Small intestine (tissue), 7 donors: ENCODE measurements around the gene DIDO1. TPM values are rescaled to one million over a fixed set of nuclear protein-coding genes. Genes with fewer than 3 reads are reported as not detected.
"Not testable (repeated sequence)": the region's sequence is repeated elsewhere in the genome, so short reads cannot be mapped to it uniquely, and the experiment has no call there.

Experiments used
- DNase-seq, 2 donors: peaks; one replicate each; pipeline versions ENCODE4 v3.0.0 to v3.0.0-alpha.2; 2013
- FAIRE-seq: peaks from 2 replicates; lab custom pipeline; 2012; peaks lifted over from hg19 to GRCh38; lab: Jason Lieb, UNC
- H3K27ac ChIP-seq, 3 donors: one replicate each; pipeline ENCODE4 v1.5.1; 2013; ENCODE audit warnings: low read length in 2 of 3, mild to moderate bottlenecking in 2 of 3, control low read depth in 1 of 3, inconsistent platforms in 1 of 3, low read depth in 1 of 3, moderate library complexity in 1 of 3
- H3K27me3 ChIP-seq, 3 donors: one replicate each; pipeline ENCODE4 v1.6.1; 2013; ENCODE audit warnings: low read length in 3 of 3, inconsistent platforms in 1 of 3; ENCODE audit not compliant: control insufficient read depth in 3 of 3, insufficient read depth in 3 of 3
- H3K36me3 ChIP-seq, 3 donors: one replicate each; pipeline ENCODE4 v1.6.1; 2013; ENCODE audit warnings: low read length in 3 of 3, inconsistent platforms in 1 of 3, low read depth in 1 of 3, mild to moderate bottlenecking in 1 of 3, moderate library complexity in 1 of 3; ENCODE audit not compliant: control insufficient read depth in 3 of 3, insufficient read depth in 2 of 3
- H3K4me1 ChIP-seq, 3 donors: one replicate each; pipeline ENCODE4 v1.6.1; 2013; ENCODE audit warnings: low read length in 2 of 3, inconsistent platforms in 1 of 3, low read depth in 1 of 3, mild to moderate bottlenecking in 1 of 3, moderate library complexity in 1 of 3; ENCODE audit not compliant: control insufficient read depth in 3 of 3, insufficient read depth in 2 of 3
- H3K4me3 ChIP-seq, 3 donors: one replicate each; pipeline ENCODE4 v1.5.1; 2013; ENCODE audit warnings: low read length in 3 of 3, control low read depth in 1 of 3, inconsistent platforms in 1 of 3, low read depth in 1 of 3, mild to moderate bottlenecking in 1 of 3, moderate library complexity in 1 of 3
- H3K9me3 ChIP-seq, 2 donors: one replicate each; pipeline ENCODE4 v1.6.1; 2013; ENCODE audit warnings: low read depth in 1 of 2, low read length in 1 of 2; ENCODE audit not compliant: control insufficient read depth in 2 of 2, insufficient read depth in 1 of 2
- WGBS, 3 donors: extraction: QIAGEN DNeasy Blood & Tissue Kit; methylation state at CpG; one replicate each; pipeline ENCODE4 v1.1.7; 2013; 5-methylcytosine and 5-hydroxymethylcytosine counted together
- polyA plus RNA-seq, 4 donors: library from polyadenylated mRNA; stranded (reverse) in 3 of 4; unstranded in 1 of 4; fragments of 200-250 nt in 3 of 4; fragments of 120-200 nt in 1 of 4; gene quantifications; one replicate each; pipeline versions ENCODE4 v1.2.1 to v1.2.3, GENCODE V29; 2013
- donor health status: healthy with polysubstance abuse.
- donor health status: control.
- donor health status: control.
- donor health status: Bipolar disorder and iron deficiency.
- donor health status: healthy.

DIDO1 gene
- polyA plus RNA-seq, 4 donors, result 11.6 to 49.4 (median 15.7) TPM

DNA sequence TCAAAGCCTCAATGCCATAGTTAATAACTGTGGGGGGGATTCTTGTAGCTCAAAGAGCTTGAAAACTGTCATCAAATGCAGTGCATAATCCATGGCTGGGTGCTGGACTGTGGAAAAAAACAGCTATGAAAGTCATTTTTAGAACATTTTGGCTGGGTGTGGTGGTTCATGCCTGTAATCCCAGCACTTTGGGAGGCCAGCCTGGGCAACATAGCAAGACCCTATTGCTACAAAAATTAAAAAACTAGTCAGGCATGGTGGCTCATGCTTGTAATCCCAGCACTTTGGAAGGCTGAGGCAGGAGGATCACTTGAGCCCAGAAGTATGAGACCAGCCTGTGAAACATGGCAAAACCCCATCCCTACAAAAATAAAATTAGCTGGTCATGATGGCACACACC, 76.9 kb downstream of the DIDO1 start:
- FAIRE-seq, result no peak
- no peak for DNase-seq

DNA sequence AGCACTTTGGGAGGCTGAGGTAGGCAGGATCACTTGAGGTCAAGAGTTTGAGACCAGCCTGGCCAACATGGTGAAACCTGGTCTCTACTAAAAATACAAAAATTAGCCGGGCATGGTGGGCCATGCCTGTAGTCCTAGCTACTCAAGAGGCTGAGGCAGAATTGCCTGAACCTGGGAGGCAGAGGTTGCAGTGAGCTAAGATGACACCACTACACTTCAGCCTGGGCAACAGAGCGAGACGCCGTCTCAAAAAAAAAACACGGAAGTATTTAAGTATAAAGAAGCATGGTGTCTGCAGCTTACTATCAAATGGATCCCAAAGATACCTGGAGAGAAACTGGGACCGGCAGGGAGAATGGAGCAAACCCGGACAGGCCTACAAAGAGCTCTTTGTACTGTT, 77.4 kb downstream of the DIDO1 start:
- H3K27ac ChIP-seq, H3K27me3 ChIP-seq, H3K9me3 ChIP-seq, DNase-seq, H3K4me3 ChIP-seq, H3K4me1 ChIP-seq, FAIRE-seq: not testable (repeated sequence)
- WGBS, 3 donors, result 93 to 96% (median 93%) methylated on average over 7 of the region's 7 CpGs
- H3K36me3 ChIP-seq, result peaks cover 0 to 21% (median 7%) of the 10 kb centered on the region in 3 donors

More for the DNA sequence above, 76.9 kb downstream of the DIDO1 start:
- Histone ChIP-seq H3K27me3 (no peaks in the 10 kb centered on the region), H3K9me3 (no peaks in the 10 kb centered on the region), H3K36me3 (peaks cover 0 to 26% (median 7%) of the 10 kb centered on the region in 3 donors), H3K27ac (no peak overlapping the region), H3K4me3 (no peak overlapping the region), H3K4me1 (no peaks in the 10 kb centered on the region)

DNA sequence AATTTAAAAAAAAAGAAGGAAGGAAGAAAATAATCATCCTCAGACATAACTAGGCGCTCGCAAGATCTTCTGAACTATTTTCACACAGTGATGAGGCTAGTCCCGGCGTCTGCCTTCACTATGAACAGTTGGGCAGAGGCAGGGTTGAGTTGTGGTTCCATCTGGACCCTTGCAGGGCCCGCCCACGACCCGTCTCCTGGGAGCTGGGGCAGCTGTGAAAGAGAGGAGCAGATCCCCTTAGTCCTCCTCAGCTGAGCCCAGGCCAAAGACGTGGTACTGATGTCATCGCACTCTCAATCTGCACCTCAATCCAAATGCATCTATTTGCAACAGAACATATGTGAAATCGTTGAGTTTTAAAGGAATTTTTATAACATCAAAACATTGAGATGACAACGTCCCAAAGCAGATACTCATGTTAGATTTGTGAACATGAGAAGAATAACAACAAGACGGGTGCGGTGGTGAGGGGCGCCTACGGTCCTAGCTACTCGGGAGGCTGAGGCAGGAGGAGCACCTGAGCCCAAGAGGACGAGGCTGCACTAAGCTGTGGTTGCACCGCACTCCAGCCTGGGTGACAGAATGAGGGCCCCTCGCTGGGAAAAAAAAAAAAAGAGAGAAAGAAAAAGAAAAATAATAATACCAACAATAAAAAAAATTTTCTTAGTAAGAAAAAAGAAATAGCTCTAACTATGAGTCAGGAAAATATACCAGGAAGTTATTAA, 80.0 kb downstream of the DIDO1 start:
- FAIRE-seq, result no peak
- Histone ChIP-seq H3K4me3 (no peak overlapping the region), H3K4me1 (no peaks in the 10 kb centered on the region), H3K36me3 (peaks cover 0 to 8% (median 3%) of the 10 kb centered on the region in 3 donors), H3K27ac (no peak overlapping the region), H3K9me3 (no peaks in the 10 kb centered on the region), H3K27me3 (no peaks in the 10 kb centered on the region)
- WGBS, 3 donors, result 88 to 92% (median 91%) methylated on average over 18 to 19 of the region's 19 CpGs
- DNase-seq, result no peak

DNA sequence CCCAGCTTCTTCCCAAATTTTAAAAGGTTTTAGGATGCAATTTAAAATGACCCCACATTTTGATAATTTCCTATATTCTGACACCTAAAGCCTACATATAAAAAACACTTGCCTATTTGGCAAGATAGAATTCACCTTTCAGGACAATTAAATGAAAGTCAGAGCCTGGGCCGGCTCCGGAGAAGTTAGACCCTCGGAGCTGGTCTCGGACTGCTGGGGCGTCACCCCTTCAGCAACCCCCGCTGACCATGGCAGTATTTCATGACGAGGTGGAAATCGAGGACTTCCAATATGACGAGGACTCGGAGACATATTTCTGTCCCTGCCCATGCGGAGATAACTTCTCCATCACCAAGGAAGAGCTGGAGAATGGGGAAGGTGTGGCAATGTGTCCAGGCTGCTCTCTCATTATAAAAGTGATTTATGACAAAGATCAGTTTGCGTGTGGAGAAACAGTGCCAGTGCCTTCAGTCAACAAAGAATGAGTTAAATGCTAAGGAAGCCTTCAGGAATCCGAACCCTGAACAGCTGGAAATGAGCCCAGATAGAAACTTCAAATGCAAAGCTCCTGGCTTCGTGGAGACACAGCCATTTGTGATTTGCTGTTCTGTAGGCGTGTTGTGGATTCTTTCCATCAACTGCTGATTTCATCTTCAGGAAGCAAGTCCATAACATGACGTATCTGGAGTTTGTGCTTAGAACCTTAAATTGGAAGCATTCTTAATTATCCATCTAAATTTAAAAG, 80.7 kb downstream of the DIDO1 start:
- FAIRE-seq (no peak), DNase-seq (no peak)
- H3K27me3 ChIP-seq, result no peaks in the 10 kb centered on the region
- 82 to 87% (median 87%) methylated on average over 16 of the region's 16 CpGs for WGBS, 3 donors
- no peaks in the 10 kb centered on the region for H3K9me3 ChIP-seq
- H3K36me3 ChIP-seq, result peaks cover 0 to 5% (median 3%) of the 10 kb centered on the region in 3 donors
- H3K4me1 ChIP-seq, result no peaks in the 10 kb centered on the region
- H3K4me3 ChIP-seq, result no peak overlapping the region
- no peak overlapping the region for H3K27ac ChIP-seq

DNA sequence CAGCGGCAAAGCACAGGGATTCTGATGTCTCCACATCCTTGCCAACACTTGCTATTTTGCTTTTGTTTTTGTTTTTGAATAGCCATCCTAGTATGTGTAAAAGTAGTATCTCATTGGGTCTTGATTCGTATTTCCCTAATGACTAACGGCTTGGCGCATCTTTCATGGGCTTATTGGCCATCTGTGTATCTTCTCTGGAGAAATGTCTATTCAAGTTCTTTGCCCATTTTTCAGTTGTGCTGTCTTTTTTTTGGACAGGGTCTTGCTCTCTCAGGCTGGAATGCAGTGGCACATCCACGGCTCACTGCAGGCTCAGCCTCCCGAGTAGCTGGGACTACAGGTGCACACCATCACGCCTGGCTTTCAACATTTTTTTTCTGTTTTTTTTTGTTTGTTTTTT, 82.1 kb downstream of the DIDO1 start:
- no peak for FAIRE-seq

DNA sequence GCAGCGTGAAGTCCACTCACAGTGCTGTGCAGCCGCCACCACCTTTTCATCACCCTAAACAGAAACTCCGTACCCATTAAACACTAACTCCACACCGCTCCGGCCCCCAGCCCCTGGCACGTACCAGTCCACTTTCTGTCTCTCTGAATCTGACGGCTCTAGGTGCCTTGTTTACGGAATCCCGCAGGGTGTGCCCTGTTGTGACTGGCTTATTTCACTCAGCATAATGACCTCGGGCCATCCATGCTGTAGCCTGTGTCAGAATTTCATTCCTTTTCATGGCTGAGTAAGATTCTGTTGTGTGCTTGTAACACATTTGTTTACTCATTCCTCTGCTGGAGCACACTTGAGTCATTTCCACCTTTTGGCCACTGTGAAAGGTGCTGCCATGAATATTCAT, 82.6 kb downstream of the DIDO1 start:
- WGBS, 3 donors, result 95 to 96% (median 95%) methylated on average over 10 of the region's 10 CpGs
- H3K4me3 ChIP-seq, result no peak overlapping the region
- no peaks in the 10 kb centered on the region for H3K9me3 ChIP-seq
- H3K36me3 ChIP-seq, result peaks cover 0 to 9% (median 3%) of the 10 kb centered on the region in 3 donors
- FAIRE-seq (no peak), DNase-seq (no peak)
- H3K4me1 ChIP-seq, result peaks cover 0 to 5% (median 0%) of the 10 kb centered on the region in 3 donors
- no peak overlapping the region for H3K27ac ChIP-seq
- H3K27me3 ChIP-seq, result no peaks in the 10 kb centered on the region

More for the DNA sequence above, 82.1 kb downstream of the DIDO1 start:
- H3K36me3 ChIP-seq, result peaks cover 0 to 9% (median 3%) of the 10 kb centered on the region in 3 donors
- no peak overlapping the region for H3K27ac ChIP-seq
- DNase-seq, result no peak
- H3K9me3 ChIP-seq, result no peaks in the 10 kb centered on the region
- 96 to 100% (median 96%) methylated on average over 7 of the region's 7 CpGs for WGBS, 3 donors
- H3K4me3 ChIP-seq, result no peak overlapping the region
- H3K4me1 ChIP-seq, result no peaks in the 10 kb centered on the region
- H3K27me3 ChIP-seq, result no peaks in the 10 kb centered on the region

DNA sequence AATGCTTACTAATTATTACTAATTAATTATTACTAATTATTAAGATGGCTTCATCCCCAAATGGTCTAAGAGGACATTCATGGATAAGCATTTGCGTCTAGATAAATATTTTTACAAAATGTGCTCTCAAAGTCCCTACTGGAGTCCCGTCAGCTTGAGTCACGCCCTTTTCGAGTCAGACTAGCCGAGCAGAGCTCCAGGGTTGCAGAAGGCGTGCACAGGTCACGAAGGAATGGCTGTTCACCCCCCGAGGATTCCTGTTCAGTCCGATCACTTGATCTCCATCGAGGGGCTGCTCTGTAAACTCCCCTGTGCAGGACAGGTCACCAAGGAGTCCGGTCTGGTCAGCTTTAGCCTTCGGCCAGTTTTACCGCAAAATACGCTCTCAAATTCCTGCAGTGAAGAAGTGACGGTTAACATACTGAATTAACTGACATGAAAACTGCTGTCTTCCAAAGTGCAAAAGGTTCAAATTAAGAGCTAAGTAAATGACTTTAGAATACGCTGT, 84.5 kb downstream of the DIDO1 start:
- WGBS, 3 donors, result 80 to 87% (median 82%) methylated on average over 16 of the region's 16 CpGs
- no peaks in the 10 kb centered on the region for H3K9me3 ChIP-seq

More for the DNA sequence above, 84.5 kb downstream of the DIDO1 start:
- no peak for FAIRE-seq
- peaks cover 0 to 9% (median 3%) of the 10 kb centered on the region in 3 donors for H3K36me3 ChIP-seq
- no peak overlapping the region for H3K27ac ChIP-seq
- H3K27me3 ChIP-seq, result no peaks in the 10 kb centered on the region
- no peak overlapping the region for H3K4me3 ChIP-seq
- H3K4me1 ChIP-seq, result peaks cover 0 to 13% (median 0%) of the 10 kb centered on the region in 3 donors
- no peak for DNase-seq
